ENCODE measurements around the gene XYLB. TPM values are rescaled to one million over a fixed set of nuclear protein-coding genes. Genes with fewer than 3 reads are reported as not detected.

Gene XYLB
- total RNA-seq, 1 donor from 2014 or later = 6.9 TPM

GRCh38 chr3:38367779-38368178 is 21.2 kb downstream of the XYLB start:
- no peak for DNase-seq (ENCODE audit: low spot score)
- no peak overlapping the region for H2AFZ ChIP-seq (replicated peaks)

GRCh38 chr3:38368238-38368637 is 21.7 kb downstream of the XYLB start:
- TF ChIP-seq EZH2 (IDR thresholded peaks at IDR 0.05) (no peak), CTCF (IDR thresholded peaks at IDR 0.05) (no peak)

More at GRCh38 chr3:38367779-38368178, 21.2 kb downstream of the XYLB start:
- no peaks in the 10 kb centered on the region for H3K79me2 ChIP-seq (ENCODE audit: low read depth)
- Mint-ChIP-seq H3K4me3 (no peak overlapping the region), H3K36me3 (peaks cover 22% of the 10 kb centered on the region), H3K27me3 (ENCODE audit: insufficient read depth, low read depth) (no peaks in the 10 kb centered on the region), H3K9me3 (no peaks in the 10 kb centered on the region), H3K4me1 (no peaks in the 10 kb centered on the region), H3K27ac (no peak overlapping the region)
- H3K27ac ChIP-seq = no peak overlapping the region
- no peaks in the 10 kb centered on the region for H3K4me1 ChIP-seq
- no peaks in the 10 kb centered on the region for H3K36me3 ChIP-seq
- H4K20me1 ChIP-seq (ENCODE audit: low read depth) = no peaks in the 10 kb centered on the region
- H3K4me2 ChIP-seq = no peak overlapping the region
- H3K9ac ChIP-seq = no peak overlapping the region
- H3F3A ChIP-seq (ENCODE audit: low read depth) = no peaks in the 10 kb centered on the region
- H3K4me3 ChIP-seq = no peak overlapping the region
- H3K27me3 ChIP-seq = no peaks in the 10 kb centered on the region
- TF ChIP-seq EZH2phosphoT487 (IDR thresholded peaks at IDR 0.05) (no peak), CTCF (IDR thresholded peaks at IDR 0.05) (no peak), EZH2 (IDR thresholded peaks at IDR 0.05) (no peak)
- H3K9me3 ChIP-seq (ENCODE audit: low read depth) = no peaks in the 10 kb centered on the region

GRCh38 chr3:38369186-38369585 is 22.6 kb downstream of the XYLB start:
- no peaks in the 10 kb centered on the region for H3K9me3 ChIP-seq (ENCODE audit: low read depth)
- H3K79me2 ChIP-seq (ENCODE audit: low read depth) = no peaks in the 10 kb centered on the region
- H3K36me3 Mint-ChIP-seq = peaks cover 27% of the 10 kb centered on the region
- no peaks in the 10 kb centered on the region for H3K4me1 Mint-ChIP-seq
- no peak overlapping the region for H3K4me2 ChIP-seq
- no peaks in the 10 kb centered on the region for H3K36me3 ChIP-seq
- H3K27me3 ChIP-seq = no peaks in the 10 kb centered on the region
- no peak overlapping the region for H3K27ac ChIP-seq
- H3K4me3 Mint-ChIP-seq = no peak overlapping the region
- H3F3A ChIP-seq (ENCODE audit: low read depth) = no peaks in the 10 kb centered on the region
- no peaks in the 10 kb centered on the region for H3K4me1 ChIP-seq
- no peak overlapping the region for H3K9ac ChIP-seq
- no peak for DNase-seq (ENCODE audit: low spot score)
- H3K27me3 Mint-ChIP-seq (ENCODE audit: insufficient read depth, low read depth) = peaks cover under 1% of the 10 kb centered on the region
- H3K9me3 Mint-ChIP-seq = no peaks in the 10 kb centered on the region
- TF ChIP-seq CTCF (IDR thresholded peaks at IDR 0.05) (no peak), EZH2phosphoT487 (IDR thresholded peaks at IDR 0.05) (no peak), EZH2 (IDR thresholded peaks at IDR 0.05) (no peak)
- H3K4me3 ChIP-seq = no peak overlapping the region
- H3K27ac Mint-ChIP-seq = no peak overlapping the region
- no peak overlapping the region for H2AFZ ChIP-seq (replicated peaks)
- H4K20me1 ChIP-seq (ENCODE audit: low read depth) = no peaks in the 10 kb centered on the region

More at GRCh38 chr3:38368238-38368637, 21.7 kb downstream of the XYLB start:
- Mint-ChIP-seq H3K36me3 (peaks cover 27% of the 10 kb centered on the region), H3K9me3 (no peaks in the 10 kb centered on the region), H3K27ac (no peak overlapping the region), H3K4me3 (no peak overlapping the region), H3K4me1 (no peaks in the 10 kb centered on the region), H3K27me3 (ENCODE audit: insufficient read depth, low read depth) (no peaks in the 10 kb centered on the region)
- no peak overlapping the region for H3K4me2 ChIP-seq
- no peak overlapping the region for H3K27ac ChIP-seq
- no peak overlapping the region for H2AFZ ChIP-seq (replicated peaks)
- H3K4me1 ChIP-seq = no peaks in the 10 kb centered on the region
- H3K79me2 ChIP-seq (ENCODE audit: low read depth) = no peaks in the 10 kb centered on the region
- no peaks in the 10 kb centered on the region for H3K27me3 ChIP-seq
- no peaks in the 10 kb centered on the region for H4K20me1 ChIP-seq (ENCODE audit: low read depth)
- no peak overlapping the region for H3K4me3 ChIP-seq
- no peaks in the 10 kb centered on the region for H3F3A ChIP-seq (ENCODE audit: low read depth)
- H3K9ac ChIP-seq = no peak overlapping the region
- DNase-seq (ENCODE audit: low spot score) = no peak
- H3K9me3 ChIP-seq (ENCODE audit: low read depth) = no peaks in the 10 kb centered on the region
- H3K36me3 ChIP-seq = no peaks in the 10 kb centered on the region

Data from neural progenitor cell (in vitro differentiated cells).